AG10803 (cell line): ENCODE data around the gene ADAMTSL4.

ENCODE experiments used
- DNase-seq: peaks from one replicate; pipeline ENCODE4 v3.0.0; 2010; ENCODE audit warnings: low read depth
- H3K4me3 ChIP-seq: 2 replicates; pipeline ENCODE4 v1.5.1; 2011; ENCODE audit warnings: mild to moderate bottlenecking, low read length, control low read depth
- TF ChIP-seq, protein P1 (sequence below): conservative IDR thresholded peaks from 2 replicates; pipeline ENCODE4 v1.5.1; 2011; ENCODE audit warnings: mild to moderate bottlenecking, low read length, control low read depth, inconsistent platforms

The ADAMTSL4 gene

GRCh38 chr1:150548632-150549495 is at the start of gene ADAMTSL4:
TSS of gene ADAMTSL4 (plus strand) at chr1:150549408. CDS start at chr1:150552289, 2,881 bp downstream.
- TF ChIP-seq, protein P1, sequence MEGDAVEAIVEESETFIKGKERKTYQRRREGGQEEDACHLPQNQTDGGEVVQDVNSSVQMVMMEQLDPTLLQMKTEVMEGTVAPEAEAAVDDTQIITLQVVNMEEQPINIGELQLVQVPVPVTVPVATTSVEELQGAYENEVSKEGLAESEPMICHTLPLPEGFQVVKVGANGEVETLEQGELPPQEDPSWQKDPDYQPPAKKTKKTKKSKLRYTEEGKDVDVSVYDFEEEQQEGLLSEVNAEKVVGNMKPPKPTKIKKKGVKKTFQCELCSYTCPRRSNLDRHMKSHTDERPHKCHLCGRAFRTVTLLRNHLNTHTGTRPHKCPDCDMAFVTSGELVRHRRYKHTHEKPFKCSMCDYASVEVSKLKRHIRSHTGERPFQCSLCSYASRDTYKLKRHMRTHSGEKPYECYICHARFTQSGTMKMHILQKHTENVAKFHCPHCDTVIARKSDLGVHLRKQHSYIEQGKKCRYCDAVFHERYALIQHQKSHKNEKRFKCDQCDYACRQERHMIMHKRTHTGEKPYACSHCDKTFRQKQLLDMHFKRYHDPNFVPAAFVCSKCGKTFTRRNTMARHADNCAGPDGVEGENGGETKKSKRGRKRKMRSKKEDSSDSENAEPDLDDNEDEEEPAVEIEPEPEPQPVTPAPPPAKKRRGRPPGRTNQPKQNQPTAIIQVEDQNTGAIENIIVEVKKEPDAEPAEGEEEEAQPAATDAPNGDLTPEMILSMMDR = no peak
- peak within 1 kb of the TSS; percentile 68 for H3K4me3 ChIP-seq
- peak; percentile 82 for DNase-seq

DNA sequence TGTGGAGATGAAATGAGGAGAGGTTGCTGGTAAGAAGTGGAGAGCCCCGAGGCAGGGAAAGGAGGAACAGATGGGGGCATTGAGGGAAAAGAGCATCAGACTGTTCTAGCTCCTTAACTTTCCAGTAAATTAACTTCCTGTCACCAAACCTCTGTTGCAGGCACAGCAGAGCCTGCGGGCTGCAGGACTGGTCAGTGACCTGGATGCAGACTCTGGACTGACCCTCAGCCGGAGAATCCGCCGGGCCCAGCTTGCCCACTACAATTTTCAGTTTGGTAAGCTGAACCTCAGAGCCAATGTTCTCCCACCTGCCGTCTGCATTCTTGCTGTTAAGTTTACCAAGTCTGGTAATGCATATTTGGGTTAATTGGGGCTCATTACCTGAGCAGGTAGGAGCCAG is 43.8 kb upstream of the ADAMTSL4 start:
- H3K4me3 ChIP-seq = no peak overlapping the region
- no peak for DNase-seq
- TF ChIP-seq, protein P1 = no peak

- H3K4me3 ChIP-seq = peak within 1 kb of the TSS; percentile 74
- TF ChIP-seq, protein P1 = no peak
- DNase-seq = peak; percentile 79
These were observed 41.0 kb upstream of the ADAMTSL4 start, which contains the start of gene ECM1 for GRCh38 chr1:150507912-150508864. TSS of gene ECM1 (plus strand) at chr1:150508109. CDS start at chr1:150508210, 101 bp downstream.

GRCh38 chr1:150508982-150509381 is 40.2 kb upstream of the ADAMTSL4 start:
- peak; percentile 42 for DNase-seq
- TF ChIP-seq, protein P1 = no peak
- H3K4me3 ChIP-seq = peak overlapping the region; percentile 74

GRCh38 chr1:150511551-150511950 is 37.7 kb upstream of the ADAMTSL4 start:
- TF ChIP-seq, protein P1 = no peak
- no peak overlapping the region for H3K4me3 ChIP-seq
- DNase-seq = no peak

DNA sequence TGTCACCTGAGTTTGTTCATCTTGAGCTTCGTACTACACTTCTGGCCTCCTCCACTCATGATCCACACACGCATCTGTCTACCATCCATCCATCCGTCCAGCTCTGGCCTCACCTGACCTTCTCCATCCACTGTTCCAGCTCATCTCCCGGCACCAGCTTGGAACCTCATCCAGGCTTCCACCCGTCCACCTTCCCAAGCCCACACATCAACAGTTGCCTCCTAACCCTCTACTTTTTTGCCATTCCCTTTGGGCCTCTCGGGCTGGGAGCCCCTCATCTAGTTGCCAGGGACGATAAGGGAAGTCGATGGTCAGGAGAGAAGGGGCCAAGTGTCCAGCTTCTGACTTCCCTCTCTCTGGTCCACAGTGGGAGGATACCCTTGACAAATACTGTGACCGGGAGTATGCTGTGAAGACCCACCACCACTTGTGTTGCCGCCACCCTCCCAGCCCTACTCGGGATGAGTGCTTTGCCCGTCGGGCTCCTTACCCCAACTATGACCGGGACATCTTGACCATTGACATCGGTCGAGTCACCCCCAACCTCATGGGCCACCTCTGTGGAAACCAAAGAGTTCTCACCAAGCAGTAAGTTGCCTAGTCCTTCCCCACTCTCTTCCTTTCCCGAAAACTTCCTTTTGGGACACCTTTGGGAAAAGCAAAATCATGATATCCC is 37.1 kb upstream of the ADAMTSL4 start:
- TF ChIP-seq, protein P1 = no peak
- H3K4me3 ChIP-seq = no peak overlapping the region

More for the DNA sequence above, 37.1 kb upstream of the ADAMTSL4 start:
- no peak for DNase-seq
